Endodermal cell (in vitro differentiated cells): ENCODE results near the gene PBLD. TPM values are rescaled to one million over a fixed set of nuclear protein-coding genes. Genes with fewer than 3 reads are reported as not detected.

Experiments used
- DNase-seq: peaks from one replicate; pipeline ENCODE4 v3.0.0-alpha.2; 2017
- H3K27ac ChIP-seq: 2 replicates; pipeline ENCODE4 v1.5.1; 2013; ENCODE audit warnings: mild to moderate bottlenecking, low read depth, low read length, moderate library complexity
- H3K27me3 ChIP-seq: 2 replicates; pipeline ENCODE4 v1.6.1; 2013; ENCODE audit warnings: mild to moderate bottlenecking, low read length, moderate library complexity; ENCODE audit not compliant: insufficient read depth, control insufficient read depth, poor library complexity, severe bottlenecking
- H3K36me3 ChIP-seq: 2 replicates; pipeline ENCODE4 v1.7.0; 2013; ENCODE audit warnings: mild to moderate bottlenecking, low read length, moderate library complexity; ENCODE audit not compliant: control insufficient read depth, insufficient read depth
- H3K4me1 ChIP-seq: one replicate; pipeline ENCODE4 v1.7.0; 2013; ENCODE audit warnings: low read length; ENCODE audit not compliant: control insufficient read depth, insufficient read depth
- H3K4me3 ChIP-seq: 2 replicates; pipeline ENCODE4 v1.5.1; 2013; ENCODE audit warnings: mild to moderate bottlenecking, low read length, moderate library complexity
- H3K9ac ChIP-seq: 2 replicates; pipeline ENCODE4 v1.6.1; 2013; ENCODE audit warnings: mild to moderate bottlenecking, low read length, moderate library complexity; ENCODE audit not compliant: poor library complexity, severe bottlenecking; ENCODE audit errors: extremely low read depth
- H3K9me3 ChIP-seq: 2 replicates; pipeline ENCODE4 v1.6.1; 2013; ENCODE audit warnings: mild to moderate bottlenecking, low read length, moderate library complexity; ENCODE audit not compliant: control insufficient read depth
- H3K27ac Mint-ChIP-seq: 2 replicates; pipeline ENCODE4 v1.8.0; 2020; ENCODE audit warnings: mixed read lengths
- H3K27me3 Mint-ChIP-seq: 2 replicates; pipeline ENCODE4 v1.8.0; 2021; ENCODE audit warnings: mild to moderate bottlenecking, mixed read lengths; ENCODE audit not compliant: insufficient read depth
- H3K36me3 Mint-ChIP-seq: 2 replicates; pipeline ENCODE4 v1.8.0; 2020; ENCODE audit warnings: low read depth, mixed read lengths
- H3K4me1 Mint-ChIP-seq: 2 replicates; pipeline ENCODE4 v1.8.0; 2020; ENCODE audit warnings: mixed read lengths
- H3K4me3 Mint-ChIP-seq: 2 replicates; pipeline ENCODE4 v1.8.0; 2020; ENCODE audit warnings: mild to moderate bottlenecking, moderate library complexity, mixed read lengths
- H3K9me3 Mint-ChIP-seq: 2 replicates; pipeline ENCODE4 v1.8.0; 2020; ENCODE audit warnings: mild to moderate bottlenecking, mixed read lengths
- WGBS, 2 experiments: methylation state at CpG; one replicate each; pipeline versions ENCODE4 v1.1.5 to v1.1.7; 2013; ENCODE audit warnings: missing lambda C conversion rate in 2 of 2, mixed read lengths in 1 of 2; ENCODE audit not compliant: insufficient coverage in 1 of 2, insufficient read length in 1 of 2; 5-methylcytosine and 5-hydroxymethylcytosine counted together
- total RNA-seq, 2 donors: library from RNA; stranded (reverse); fragmentation: NEBNext Ultra II Directional in 1 of 2; extraction: Animal tissue kit (Norgen Biotek cat#: 25700) in 1 of 2; gene quantifications; 2 replicates in 1 of 2; 3 replicates in 1 of 2; pipeline ENCODE4 v1.2.1, GENCODE V29; 2021
- TF ChIP-seq, protein P1 (sequence below): fragments of 200-600 bp; sonication (generic); conservative IDR thresholded peaks from 2 replicates; pipeline ENCODE4 v1.5.0; 2021; ENCODE audit warnings: antibody characterized with exemption, mild to moderate bottlenecking

PBLD gene
- total RNA-seq, 2 donors from 2014 or later: 5.0 to 5.3 TPM

- no peak overlapping the region for H3K4me3 ChIP-seq
- TF ChIP-seq, protein P1, sequence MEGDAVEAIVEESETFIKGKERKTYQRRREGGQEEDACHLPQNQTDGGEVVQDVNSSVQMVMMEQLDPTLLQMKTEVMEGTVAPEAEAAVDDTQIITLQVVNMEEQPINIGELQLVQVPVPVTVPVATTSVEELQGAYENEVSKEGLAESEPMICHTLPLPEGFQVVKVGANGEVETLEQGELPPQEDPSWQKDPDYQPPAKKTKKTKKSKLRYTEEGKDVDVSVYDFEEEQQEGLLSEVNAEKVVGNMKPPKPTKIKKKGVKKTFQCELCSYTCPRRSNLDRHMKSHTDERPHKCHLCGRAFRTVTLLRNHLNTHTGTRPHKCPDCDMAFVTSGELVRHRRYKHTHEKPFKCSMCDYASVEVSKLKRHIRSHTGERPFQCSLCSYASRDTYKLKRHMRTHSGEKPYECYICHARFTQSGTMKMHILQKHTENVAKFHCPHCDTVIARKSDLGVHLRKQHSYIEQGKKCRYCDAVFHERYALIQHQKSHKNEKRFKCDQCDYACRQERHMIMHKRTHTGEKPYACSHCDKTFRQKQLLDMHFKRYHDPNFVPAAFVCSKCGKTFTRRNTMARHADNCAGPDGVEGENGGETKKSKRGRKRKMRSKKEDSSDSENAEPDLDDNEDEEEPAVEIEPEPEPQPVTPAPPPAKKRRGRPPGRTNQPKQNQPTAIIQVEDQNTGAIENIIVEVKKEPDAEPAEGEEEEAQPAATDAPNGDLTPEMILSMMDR: no peak
- H3K9ac ChIP-seq: no peak overlapping the region
- H3K9me3 ChIP-seq: no peaks in the 10 kb centered on the region
- no peaks in the 10 kb centered on the region for H3K27me3 ChIP-seq
- H3K9me3 Mint-ChIP-seq: no peaks in the 10 kb centered on the region
- peaks cover 79% of the 10 kb centered on the region for H3K36me3 Mint-ChIP-seq
- no peak overlapping the region for H3K27ac Mint-ChIP-seq
- no peak overlapping the region for H3K27ac ChIP-seq
- 93 to 100% methylated on average over 3 of the region's 3 CpGs for WGBS, 2 experiments
- H3K4me3 Mint-ChIP-seq: no peak overlapping the region
- H3K4me1 Mint-ChIP-seq: peaks cover 2% of the 10 kb centered on the region
- DNase-seq: no peak
- no peaks in the 10 kb centered on the region for H3K27me3 Mint-ChIP-seq
- H3K4me1 ChIP-seq: no peaks in the 10 kb centered on the region
- H3K36me3 ChIP-seq: peaks cover 98% of the 10 kb centered on the region
These were observed 10.3 kb upstream of the PBLD start for GRCh38 chr10:68342909-68343516.

DNA sequence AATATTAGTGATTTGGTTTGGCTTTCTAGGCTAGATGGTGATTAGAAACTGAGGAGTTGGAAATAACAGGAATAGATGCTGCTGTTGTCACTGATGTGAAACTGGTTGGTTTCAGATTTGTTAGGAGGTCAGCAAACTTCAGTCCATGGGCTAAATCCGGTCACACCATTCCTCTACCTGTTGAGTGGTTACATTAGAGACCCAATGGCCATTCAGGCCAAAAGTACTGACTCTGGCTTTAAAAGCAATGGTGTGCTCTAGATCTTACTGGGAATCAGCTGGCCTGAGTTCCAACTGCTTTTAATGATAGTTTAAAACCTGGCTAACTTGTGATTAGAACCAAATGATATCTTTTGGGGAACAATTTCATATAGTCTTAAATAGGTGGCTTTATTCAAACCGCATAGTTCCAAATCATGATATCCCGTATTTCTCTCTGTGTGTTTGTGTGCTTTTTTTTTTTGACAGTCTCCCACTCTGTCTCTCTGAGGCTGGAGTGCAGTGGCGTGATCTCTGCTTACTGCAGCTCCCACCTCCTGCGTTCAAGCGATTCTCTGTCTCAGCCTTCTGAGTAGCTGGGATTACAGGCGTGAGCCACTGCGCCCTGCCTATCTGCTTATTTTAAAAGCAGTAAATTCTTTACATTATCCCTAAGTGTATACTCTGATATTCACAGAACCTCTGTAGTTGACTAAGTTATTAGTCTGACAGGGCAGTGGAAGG lies 7.8 kb upstream of the PBLD start:
- H3K4me1 ChIP-seq: no peaks in the 10 kb centered on the region
- 92 to 98% methylated on average over 5 to 8 of the region's 8 CpGs for WGBS, 2 experiments
- no peaks in the 10 kb centered on the region for H3K9me3 ChIP-seq
- no peak overlapping the region for H3K9ac ChIP-seq
- H3K4me3 Mint-ChIP-seq: no peak overlapping the region
- H3K4me1 Mint-ChIP-seq: peaks cover 19% of the 10 kb centered on the region
- no peaks in the 10 kb centered on the region for H3K27me3 ChIP-seq
- TF ChIP-seq, protein P1: no peak
- H3K4me3 ChIP-seq: no peak overlapping the region
- no peaks in the 10 kb centered on the region for H3K9me3 Mint-ChIP-seq
- H3K27ac ChIP-seq: no peak overlapping the region
- DNase-seq: no peak
- peaks cover 76% of the 10 kb centered on the region for H3K36me3 Mint-ChIP-seq
- H3K36me3 ChIP-seq: peaks cover 97% of the 10 kb centered on the region
- H3K27me3 Mint-ChIP-seq: no peaks in the 10 kb centered on the region
- H3K27ac Mint-ChIP-seq: peak overlapping the region; percentile 35

- H3K4me1 Mint-ChIP-seq: peaks cover 29% of the 10 kb centered on the region
- H3K9me3 Mint-ChIP-seq: no peaks in the 10 kb centered on the region
- no peak overlapping the region for H3K27ac ChIP-seq
- WGBS, 2 experiments: 91 to 95% methylated on average over 6 to 7 of the region's 7 CpGs
- TF ChIP-seq, protein P1: no peak
- H3K27ac Mint-ChIP-seq: peak overlapping the region; percentile 66
- H3K4me3 ChIP-seq: peak overlapping the region; percentile 100
- H3K9ac ChIP-seq: peak overlapping the region; percentile 3
- peaks cover 79% of the 10 kb centered on the region for H3K36me3 ChIP-seq
- no peaks in the 10 kb centered on the region for H3K9me3 ChIP-seq
- H3K27me3 ChIP-seq: no peaks in the 10 kb centered on the region
- no peaks in the 10 kb centered on the region for H3K27me3 Mint-ChIP-seq
- H3K36me3 Mint-ChIP-seq: peaks cover 61% of the 10 kb centered on the region
- H3K4me1 ChIP-seq: no peaks in the 10 kb centered on the region
- H3K4me3 Mint-ChIP-seq: peak overlapping the region; percentile 99
- DNase-seq: no peak
These were observed 4.1 kb upstream of the PBLD start for GRCh38 chr10:68336754-68337351.
